Glomerular endothelial cell (primary cell): ENCODE measurements around the gene PSMA5. TPM values are rescaled to one million over a fixed set of nuclear protein-coding genes. Genes with fewer than 3 reads are reported as not detected.
"Not testable (repeated sequence)": the region's sequence is repeated elsewhere in the genome, so short reads cannot be mapped to it uniquely, and the experiment has no call there.

Source experiments
- DNase-seq: peaks from one replicate; pipeline ENCODE4 v3.0.0-alpha.2; 2011; ENCODE audit warnings: low read depth, low spot score; ENCODE audit errors: extremely low read depth
- total RNA-seq: library from RNA; depleted of rRNA; stranded (reverse); fragments of >200 nt; gene quantifications from 2 replicates; pipeline ENCODE4 v1.2.3, GENCODE V29; 2015

PSMA5 gene
- total RNA-seq, 1 donor from 2014 or later, result 58.8 TPM

GRCh38 chr1:109433322-109433721, 7.1 kb upstream of the PSMA5 start:
- no peak for DNase-seq

GRCh38 chr1:109432336-109432735, 6.1 kb upstream of the PSMA5 start:
- no peak for DNase-seq

GRCh38 chr1:109427171-109427467, 871 bp upstream of the PSMA5 start:
- DNase-seq, result no peak

- no peak for DNase-seq
Measured at GRCh38 chr1:109425391-109426280, 612 bp downstream of the PSMA5 start.

GRCh38 chr1:109423498-109423897, 2.8 kb downstream of the PSMA5 start:
- no peak for DNase-seq

GRCh38 chr1:109412551-109412950, 13.7 kb downstream of the PSMA5 start:
- no peak for DNase-seq

- no peak for DNase-seq
Measured at GRCh38 chr1:109404838-109405237, 21.4 kb downstream of the PSMA5 start.

GRCh38 chr1:109402025-109402424, 24.2 kb downstream of the PSMA5 start:
- no peak for DNase-seq

GRCh38 chr1:109400035-109400655, 26.1 kb downstream of the PSMA5 start:
- DNase-seq, result no peak

GRCh38 chr1:109399326-109399957, 26.8 kb downstream of the PSMA5 start:
- peak; percentile 73 for DNase-seq

- no peak for DNase-seq
Measured at GRCh38 chr1:109398343-109399225, 27.7 kb downstream of the PSMA5 start.

- no peak for DNase-seq
Measured at GRCh38 chr1:109397581-109398342, 28.5 kb downstream of the PSMA5 start, which contains the start of gene SORT1. TSS of gene SORT1 (minus strand) at chr1:109397918. CDS start at chr1:109397892, 26 bp downstream.

GRCh38 chr1:109396871-109397580, 29.2 kb downstream of the PSMA5 start:
- DNase-seq, result no peak

GRCh38 chr1:109396513-109396839, 29.8 kb downstream of the PSMA5 start:
- no peak for DNase-seq

- no peak for DNase-seq
Measured at GRCh38 chr1:109395602-109396512, 30.4 kb downstream of the PSMA5 start.

- not testable (repeated sequence) for DNase-seq
Measured at GRCh38 chr1:109395282-109395599, 31.0 kb downstream of the PSMA5 start.

- DNase-seq, result no peak
Measured at GRCh38 chr1:109394591-109395281, 31.5 kb downstream of the PSMA5 start.

- no peak for DNase-seq
Measured at GRCh38 chr1:109393617-109394233, 32.5 kb downstream of the PSMA5 start.
